ENCODE results near the gene CDKN1B.

DNA sequence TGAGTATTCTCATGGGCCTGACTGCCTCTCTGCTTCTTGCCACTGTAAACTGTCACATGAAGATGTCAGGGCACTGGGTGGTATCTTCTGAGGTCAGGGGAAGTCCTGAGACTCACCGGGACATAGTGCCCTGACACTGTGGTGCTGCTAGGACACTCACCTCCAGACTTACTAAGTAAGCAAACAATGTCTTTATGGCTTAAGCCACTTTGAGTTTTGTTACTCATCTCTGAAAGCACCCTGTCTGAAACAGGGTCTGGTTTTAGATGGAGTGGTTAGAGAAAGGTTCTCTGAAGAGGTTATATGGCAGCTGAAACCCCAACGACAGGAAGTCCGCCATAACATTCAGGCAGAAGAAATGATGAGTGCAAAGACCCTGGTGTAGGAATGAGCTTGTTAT is 43.9 kb upstream of the CDKN1B start:
- TF ChIP-seq CTCF (IDR thresholded peaks at IDR 0.05) = no peak
- no peak for TF ChIP-seq POLR2A (IDR thresholded peaks at IDR 0.05)

Measured in adrenal gland (tissue), 5 donors.